ENCODE measurements around the gene TPRA1.
"Not testable (repeated sequence)": the region's sequence is repeated elsewhere in the genome, so short reads cannot be mapped to it uniquely, and the experiment has no call there.

The TPRA1 gene

DNA sequence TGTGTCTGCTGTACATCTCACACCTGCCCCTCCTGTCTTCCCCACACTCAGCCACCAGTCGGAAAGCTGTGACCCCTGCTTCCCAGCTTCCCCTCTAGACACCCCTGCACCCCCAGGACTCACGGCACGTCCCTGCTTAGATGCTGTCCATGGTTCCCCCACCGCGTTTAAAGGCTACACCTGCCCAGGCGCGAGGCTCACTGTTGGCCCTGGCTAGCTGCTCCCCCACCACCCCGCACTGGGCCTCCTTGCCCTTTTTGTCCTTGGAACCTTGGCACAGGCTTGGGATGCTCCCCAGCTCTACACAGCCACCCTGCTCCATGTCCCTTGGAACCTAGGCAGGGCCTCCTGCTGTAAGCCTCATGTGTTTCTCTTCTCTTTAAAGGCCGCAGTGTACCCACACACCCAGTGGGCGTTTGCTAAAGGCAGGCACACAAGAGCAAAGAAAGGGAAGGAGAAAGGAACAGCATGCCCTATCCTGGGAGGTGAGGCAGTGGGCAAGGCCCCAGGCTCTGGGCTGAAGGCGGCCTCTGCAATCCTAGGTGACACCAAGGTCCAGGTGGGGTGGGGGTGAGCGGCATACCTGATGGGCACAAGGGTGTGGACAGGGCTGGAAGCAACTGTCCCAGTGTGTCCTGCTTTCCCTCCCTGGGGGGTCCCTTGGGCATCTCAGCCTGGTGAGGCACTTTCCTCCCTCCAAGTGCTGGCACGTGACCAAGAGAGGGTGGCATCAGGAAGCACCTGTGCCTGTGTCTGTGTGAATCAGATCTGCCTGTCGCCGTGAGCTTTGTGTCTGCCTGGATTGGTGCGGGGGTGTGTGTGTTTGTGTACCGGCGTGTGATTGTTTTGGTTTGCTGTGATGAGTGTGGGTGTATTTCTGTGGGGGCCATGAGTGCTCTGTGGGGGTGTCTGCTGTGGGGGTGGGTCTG is 54.4 kb downstream of the TPRA1 start:
- DNase-seq = no peak

DNA sequence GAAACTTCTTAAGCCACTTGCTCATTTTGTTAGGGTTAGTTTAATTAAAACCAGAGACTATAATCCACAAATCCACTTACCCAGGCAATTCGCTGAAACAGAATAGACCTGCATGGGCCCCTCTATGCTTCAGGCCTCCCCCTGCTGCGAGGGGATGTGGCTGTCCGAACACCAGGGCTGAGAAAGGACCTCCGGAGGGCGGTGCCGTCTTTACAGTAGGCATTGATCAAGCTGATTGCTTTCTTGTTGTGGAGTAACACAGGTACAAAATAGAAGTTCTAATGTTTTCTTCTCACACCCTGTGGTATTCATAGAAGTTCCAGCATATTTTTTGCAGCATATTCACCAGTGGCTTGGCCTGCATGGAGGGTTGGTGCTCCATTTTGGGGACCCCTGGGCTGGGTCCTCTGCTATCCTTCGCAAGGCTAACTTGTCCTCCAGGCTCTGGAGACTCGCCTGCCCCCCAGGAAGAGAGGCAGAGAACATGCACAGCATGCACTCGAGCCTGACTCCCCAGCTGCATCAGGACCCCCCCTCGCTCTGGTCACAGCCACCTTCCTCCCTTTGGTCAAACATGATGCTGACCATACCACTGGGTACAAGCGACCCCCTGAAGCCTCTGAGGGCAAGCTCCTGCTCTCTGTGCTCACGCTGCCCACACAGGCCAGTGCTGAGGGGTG is 55.3 kb downstream of the TPRA1 start:
- DNase-seq = no peak

DNA sequence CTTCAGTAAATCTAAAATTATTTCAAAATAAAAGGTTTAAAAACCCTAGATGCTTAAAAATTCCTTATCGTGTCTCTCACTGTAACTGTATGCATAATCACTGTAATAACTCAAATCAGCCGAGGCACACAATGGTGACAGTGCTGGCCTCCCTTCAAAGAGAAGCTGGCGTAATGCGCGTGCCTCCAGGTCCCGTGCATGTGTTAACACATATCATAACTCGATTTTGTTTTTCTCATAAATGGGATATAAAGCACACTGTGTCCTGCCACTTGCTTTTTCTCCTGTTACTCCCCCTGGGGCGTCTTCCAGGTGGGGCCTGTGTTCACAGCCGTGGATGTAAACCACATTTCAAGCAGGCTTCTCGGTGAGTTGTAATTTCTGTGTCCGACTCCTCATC is 56.0 kb downstream of the TPRA1 start:
- DNase-seq = no peak

DNA sequence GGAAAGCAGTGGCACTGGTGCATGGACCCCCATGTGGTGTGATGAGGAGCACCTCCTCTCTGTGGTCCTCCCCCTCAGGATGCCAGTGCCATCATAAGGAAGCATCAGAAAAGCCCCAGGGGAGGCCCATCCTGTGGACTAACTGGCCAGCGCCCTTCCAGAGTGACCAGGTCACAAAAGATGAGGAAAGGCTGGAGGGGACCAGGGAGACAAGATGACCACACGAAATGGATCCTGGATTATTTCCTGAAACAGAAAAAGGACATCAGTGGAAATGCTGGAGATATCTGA is 56.4 kb downstream of the TPRA1 start:
- no peak for DNase-seq

DNA sequence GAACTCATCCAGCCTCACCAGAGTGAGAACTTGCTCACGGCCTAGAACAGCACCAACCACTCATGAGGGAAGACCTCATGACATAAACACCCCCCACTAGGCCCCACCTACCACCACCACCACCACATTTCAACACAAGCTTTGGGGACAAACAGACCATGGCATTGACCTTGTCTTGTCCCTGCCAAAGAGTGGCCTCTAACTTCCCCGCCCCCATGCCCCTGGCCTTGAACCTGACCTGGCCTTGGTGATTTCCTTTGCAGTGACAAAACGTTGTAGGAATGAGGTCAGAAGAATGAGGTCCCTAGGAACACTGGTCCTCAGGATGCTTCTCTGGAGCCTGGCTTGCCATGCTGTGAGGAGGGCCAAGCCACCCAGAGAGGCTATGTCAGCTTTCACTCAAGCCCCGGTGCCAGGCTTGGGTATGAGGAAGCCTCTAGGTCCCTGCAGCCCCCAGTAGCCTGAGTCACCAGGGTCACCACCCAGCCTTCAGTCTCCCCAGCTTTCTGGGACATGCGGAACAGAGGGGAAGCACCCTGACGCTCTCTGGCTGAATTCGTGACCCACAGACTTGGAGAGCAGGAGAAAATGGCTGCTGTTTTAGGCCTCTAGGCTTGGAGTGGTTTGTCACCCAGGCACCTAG is 57.9 kb downstream of the TPRA1 start:
- DNase-seq = no peak

DNA sequence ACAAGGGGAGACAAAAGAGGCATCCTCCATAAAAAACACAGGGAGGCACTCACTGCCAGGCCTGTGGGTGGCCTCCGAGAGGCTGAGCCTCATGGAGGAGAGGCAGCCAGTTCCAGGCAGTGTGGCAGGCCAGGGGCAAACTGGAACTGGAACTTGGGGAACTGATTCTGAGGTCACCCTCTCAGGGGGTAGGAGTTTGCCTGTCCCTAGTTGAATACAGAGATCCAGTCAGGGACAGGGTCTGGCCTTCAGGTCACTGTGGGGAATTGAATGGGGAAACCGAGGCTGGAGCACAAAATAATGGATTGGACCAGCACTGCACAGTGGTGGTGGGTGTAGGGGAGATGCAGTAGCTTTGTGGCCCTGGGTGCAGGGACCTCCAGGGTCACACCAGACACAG is 58.7 kb downstream of the TPRA1 start:
- DNase-seq = no peak

DNA sequence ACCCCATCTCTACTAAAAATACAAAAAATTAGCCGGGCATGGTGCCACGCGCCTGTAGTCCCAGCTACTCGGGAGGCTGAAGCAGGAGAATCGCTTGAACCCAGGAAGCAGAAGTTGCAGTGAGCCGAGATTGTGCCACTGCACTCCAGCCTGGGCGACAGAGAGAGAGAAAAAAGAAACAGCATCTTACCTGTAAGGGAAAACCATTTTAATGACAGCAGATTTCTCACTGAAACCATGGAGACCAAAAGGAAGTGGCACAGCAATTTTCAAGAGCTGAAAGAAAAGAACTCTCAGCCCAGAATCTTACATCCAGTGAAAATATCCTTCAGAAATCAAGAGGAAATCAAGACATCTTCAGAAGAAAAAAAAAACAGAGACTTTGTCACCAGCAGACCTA is 59.7 kb downstream of the TPRA1 start:
- DNase-seq = not testable (repeated sequence)

DNA sequence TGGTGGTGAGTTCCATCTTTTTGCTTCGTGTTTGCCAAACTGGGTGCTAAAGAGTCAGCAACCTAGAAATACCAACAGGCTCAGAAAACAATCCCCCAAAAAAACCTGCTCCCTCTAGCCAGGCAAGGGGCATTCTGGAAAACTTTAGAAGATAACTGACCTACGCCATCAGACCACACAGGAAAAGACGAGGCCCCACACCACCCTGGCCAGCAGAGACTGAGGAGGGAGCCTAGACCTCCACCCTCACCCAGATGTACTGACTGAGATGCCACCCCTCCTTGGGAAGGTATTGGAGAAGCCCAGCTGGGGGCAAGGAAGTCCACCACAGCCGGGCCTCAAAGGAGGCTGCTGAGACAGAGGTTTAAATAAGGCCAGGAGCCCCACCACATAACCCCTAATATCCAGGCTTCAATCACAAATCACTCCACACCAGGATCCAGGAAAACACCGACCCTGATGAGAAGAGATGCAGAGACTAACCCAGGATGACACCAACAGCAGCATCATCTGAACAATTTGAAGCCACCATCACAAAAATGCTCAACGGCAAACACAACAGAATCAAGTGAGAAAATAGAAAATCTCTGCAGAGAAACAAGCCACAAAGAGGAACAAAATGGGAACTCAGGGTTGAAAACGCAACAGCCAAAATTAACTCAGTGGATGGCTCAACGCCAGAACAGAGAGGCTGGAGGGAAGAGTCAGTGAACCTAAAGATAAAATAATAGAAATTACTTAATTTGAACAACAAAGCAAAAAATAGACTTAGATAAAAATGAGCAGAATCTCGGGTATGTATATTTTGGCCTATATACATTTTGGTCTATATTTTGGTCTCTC is 61.0 kb downstream of the TPRA1 start:
- no peak for DNase-seq

DNA sequence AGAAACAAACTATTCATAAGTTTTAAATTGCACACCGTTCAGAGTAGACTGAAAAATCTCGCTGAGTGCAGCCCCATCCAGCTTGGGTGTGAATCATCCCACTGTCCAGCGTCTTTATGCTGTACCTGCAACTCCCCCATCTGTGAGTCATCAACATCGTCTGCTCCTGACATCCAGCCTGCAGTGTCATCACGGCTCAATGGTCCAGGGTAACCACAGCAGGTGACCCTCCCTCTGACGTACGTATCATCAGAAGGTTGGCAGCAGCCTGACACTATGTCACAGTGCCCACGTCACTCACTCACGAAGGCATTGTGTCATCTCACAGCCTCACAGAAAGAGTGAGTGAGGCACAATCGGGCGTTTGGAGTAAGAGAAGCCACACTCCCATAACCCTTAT is 65.2 kb downstream of the TPRA1 start:
- DNase-seq = no peak

DNA sequence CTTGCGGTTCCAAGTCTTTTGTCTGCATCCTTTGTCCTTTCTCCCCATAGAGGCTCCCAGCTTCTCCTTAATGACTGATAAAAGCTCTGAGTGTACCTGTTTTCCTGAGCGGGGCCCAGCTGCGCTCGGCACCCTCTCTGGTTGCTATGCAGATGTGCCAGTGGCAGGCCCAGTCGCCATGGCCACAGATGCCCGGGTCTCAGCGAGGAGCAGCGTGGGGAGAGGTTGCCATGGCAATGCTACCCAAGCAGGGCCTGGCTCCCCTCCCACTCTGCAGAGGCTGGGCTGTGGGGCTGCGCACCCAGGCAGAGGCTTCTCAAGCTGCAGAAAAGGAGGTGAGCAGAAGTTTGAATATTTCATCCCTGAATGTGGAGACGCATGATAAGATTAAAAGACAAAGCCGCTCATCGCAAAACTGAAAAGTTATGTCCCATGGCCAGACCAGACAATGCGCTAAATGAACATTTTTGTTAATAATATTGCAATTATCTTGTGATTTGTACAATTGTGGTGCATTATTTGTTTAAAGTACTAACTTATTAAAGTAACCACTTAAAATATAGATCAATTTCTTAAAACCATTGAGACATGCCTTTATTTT is 66.1 kb downstream of the TPRA1 start:
- DNase-seq = peak in 1 of 14 donors; percentile 26
